Rectal smooth muscle tissue (tissue), 1 donor: Measurements from ENCODE around the gene PSMA5.
"Not testable (repeated sequence)": the region's sequence is repeated elsewhere in the genome, so short reads cannot be mapped to it uniquely, and the experiment has no call there.

Experiments
- H3K27ac ChIP-seq: one replicate; pipeline ENCODE4 v1.7.0; 2013; ENCODE audit warnings: low read depth, low read length, inconsistent platforms
- H3K27me3 ChIP-seq: one replicate; pipeline ENCODE4 v1.7.0; 2013; ENCODE audit warnings: low read length; ENCODE audit not compliant: control insufficient read depth, insufficient read depth
- H3K36me3 ChIP-seq: one replicate; pipeline ENCODE4 v1.7.0; 2013; ENCODE audit warnings: low read length; ENCODE audit not compliant: control insufficient read depth, insufficient read depth
- H3K4me1 ChIP-seq: one replicate; pipeline ENCODE4 v1.7.0; 2013; ENCODE audit warnings: low read length; ENCODE audit not compliant: control insufficient read depth, insufficient read depth
- H3K4me3 ChIP-seq: one replicate; pipeline ENCODE4 v1.7.0; 2013; ENCODE audit warnings: low read length
- H3K9ac ChIP-seq: one replicate; pipeline ENCODE4 v1.7.0; 2013; ENCODE audit warnings: low read length

The PSMA5 gene

GRCh38 chr1:109395282-109395599 lies 31.0 kb downstream of the PSMA5 start:
- H3K4me3 ChIP-seq, H3K36me3 ChIP-seq, H3K27me3 ChIP-seq, H3K9ac ChIP-seq: not testable (repeated sequence)
- peak overlapping the region; percentile 33 for H3K27ac ChIP-seq
- peaks cover 41% of the 10 kb centered on the region for H3K4me1 ChIP-seq

DNA sequence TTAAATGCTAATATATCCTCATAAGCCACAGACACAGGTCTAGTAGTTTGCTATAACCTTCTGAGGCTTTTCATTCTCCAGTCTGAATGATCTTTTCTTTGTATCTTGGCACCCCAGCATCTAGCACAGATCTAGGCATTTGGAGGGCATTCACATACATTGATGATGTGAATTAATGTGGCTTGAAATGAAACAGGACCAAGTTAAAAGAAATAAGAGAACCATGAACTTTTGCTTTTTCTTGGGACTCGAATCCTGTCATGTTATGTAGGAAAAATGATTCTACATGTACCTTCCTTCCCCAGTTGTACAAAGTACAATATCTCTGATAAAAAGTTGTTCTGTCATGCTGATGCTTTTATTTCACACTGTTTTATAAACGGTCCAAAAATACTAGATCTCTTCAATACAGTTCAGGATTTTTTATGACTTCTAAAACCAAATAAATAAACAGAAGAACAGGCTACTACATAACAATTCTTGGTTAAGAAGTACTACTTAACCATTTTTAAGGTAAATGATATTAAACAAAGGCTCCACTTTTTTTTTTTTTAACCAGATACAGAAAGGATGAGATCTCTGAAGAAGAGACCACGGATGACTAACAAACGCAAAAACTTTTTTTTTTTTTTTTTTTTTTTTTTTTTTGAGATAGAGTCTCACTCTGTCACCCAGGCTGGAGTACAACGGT lies 31.5 kb downstream of the PSMA5 start:
- H3K9ac ChIP-seq: no peak overlapping the region
- H3K27ac ChIP-seq: peak overlapping the region; percentile 72
- H3K4me3 ChIP-seq: no peak overlapping the region
- no peaks in the 10 kb centered on the region for H3K36me3 ChIP-seq
- no peaks in the 10 kb centered on the region for H3K27me3 ChIP-seq
- H3K4me1 ChIP-seq: peaks cover 46% of the 10 kb centered on the region

DNA sequence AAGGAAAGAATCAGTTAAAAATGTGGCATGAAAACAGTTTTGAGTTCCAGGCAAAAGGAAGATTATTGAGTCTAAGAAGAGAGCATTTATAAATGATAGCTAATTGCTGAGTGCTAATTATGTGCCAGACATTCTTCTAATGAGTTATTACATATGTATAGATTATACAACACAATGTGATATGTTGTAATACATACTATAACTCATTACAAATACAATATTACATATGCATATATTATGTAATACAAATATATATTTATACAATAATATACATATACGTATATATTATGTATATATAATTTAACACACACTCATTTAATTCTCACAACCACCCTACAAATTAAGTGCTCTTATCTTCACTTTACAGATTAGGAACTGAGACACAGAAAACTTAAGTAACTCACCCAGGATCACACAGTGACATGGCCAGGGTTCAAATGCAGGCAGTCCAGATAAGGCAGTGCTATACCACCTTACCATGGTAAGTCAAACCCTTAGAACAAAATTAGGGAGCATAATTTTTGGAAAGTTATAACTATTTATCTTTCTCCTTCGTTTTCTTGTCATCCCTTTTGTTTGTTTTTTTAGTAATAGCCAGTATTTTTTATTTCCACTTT lies 32.5 kb downstream of the PSMA5 start:
- H3K27me3 ChIP-seq: no peaks in the 10 kb centered on the region
- H3K27ac ChIP-seq: peak overlapping the region; percentile 91
- H3K4me1 ChIP-seq: peaks cover 56% of the 10 kb centered on the region
- no peak overlapping the region for H3K4me3 ChIP-seq
- no peaks in the 10 kb centered on the region for H3K36me3 ChIP-seq
- H3K9ac ChIP-seq: no peak overlapping the region

GRCh38 chr1:109392788-109393616 lies 33.2 kb downstream of the PSMA5 start:
- Histone ChIP-seq H3K36me3 (no peaks in the 10 kb centered on the region), H3K27me3 (no peaks in the 10 kb centered on the region), H3K4me3 (peak overlapping the region; percentile 44), H3K27ac (peak overlapping the region; percentile 91), H3K4me1 (peaks cover 54% of the 10 kb centered on the region), H3K9ac (no peak overlapping the region)

DNA sequence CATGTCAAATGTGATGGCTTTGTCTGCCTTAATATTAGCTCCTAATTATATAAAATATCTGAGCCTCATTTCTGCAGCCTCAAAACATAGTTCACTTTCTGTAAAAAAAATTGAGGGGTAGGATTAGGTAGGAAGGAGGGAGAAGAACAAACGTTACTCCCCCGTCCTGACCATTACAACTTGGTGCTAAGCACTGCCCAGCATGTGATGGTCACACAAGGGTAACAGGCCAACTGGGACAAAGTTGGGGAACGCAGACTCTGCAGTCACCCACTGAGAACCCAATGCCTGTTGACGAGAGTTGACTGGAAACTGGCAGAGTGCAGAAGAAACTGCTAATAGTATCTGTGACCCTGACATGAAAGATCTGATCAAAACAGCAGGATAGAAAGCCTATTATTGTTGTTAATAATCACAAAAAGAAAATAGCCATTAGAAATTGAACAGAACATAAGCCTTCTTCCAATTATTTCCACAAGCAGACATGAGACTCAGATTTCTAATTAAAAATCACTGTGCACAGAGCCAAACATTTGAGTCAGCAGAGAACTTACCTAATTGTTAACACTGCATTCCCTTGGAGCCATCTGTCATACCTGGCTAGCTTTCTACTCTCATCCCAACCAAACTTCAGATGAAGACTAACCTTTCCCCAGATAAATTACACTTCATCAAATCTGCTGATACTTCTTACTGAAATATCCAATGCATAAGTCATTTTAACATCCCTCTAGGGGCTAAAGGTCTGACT lies 34.0 kb downstream of the PSMA5 start:
- H3K27me3 ChIP-seq: no peaks in the 10 kb centered on the region
- peaks cover 54% of the 10 kb centered on the region for H3K4me1 ChIP-seq
- no peak overlapping the region for H3K9ac ChIP-seq
- no peaks in the 10 kb centered on the region for H3K36me3 ChIP-seq
- H3K4me3 ChIP-seq: peak overlapping the region; percentile 44
- H3K27ac ChIP-seq: peak overlapping the region; percentile 91

- peak overlapping the region; percentile 2 for H3K4me3 ChIP-seq
- H3K27ac ChIP-seq: peak overlapping the region; percentile 91
- H3K9ac ChIP-seq: no peak overlapping the region
- H3K4me1 ChIP-seq: peaks cover 52% of the 10 kb centered on the region
- no peaks in the 10 kb centered on the region for H3K27me3 ChIP-seq
- no peaks in the 10 kb centered on the region for H3K36me3 ChIP-seq
These were observed 34.6 kb downstream of the PSMA5 start for GRCh38 chr1:109391626-109392025.

DNA sequence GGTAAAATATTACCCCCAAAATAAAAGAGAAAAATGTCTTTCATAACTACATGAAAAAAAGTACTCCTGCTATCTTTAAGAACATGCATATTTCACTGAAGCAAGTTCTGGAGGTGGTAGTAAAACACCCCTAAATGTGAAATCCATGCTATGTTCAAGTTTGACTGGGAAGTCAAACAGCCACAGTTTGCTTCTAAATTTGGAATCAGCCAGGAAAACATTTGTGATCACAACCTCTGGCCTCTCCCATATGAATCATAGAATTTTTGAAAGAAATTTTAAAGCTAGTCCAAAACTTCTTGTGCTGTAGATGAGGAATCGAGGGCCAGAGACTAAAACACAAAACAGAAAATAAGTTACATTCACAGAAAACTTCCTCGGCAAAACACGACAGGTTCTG lies 35.1 kb downstream of the PSMA5 start:
- Histone ChIP-seq H3K36me3 (no peaks in the 10 kb centered on the region), H3K27ac (peak overlapping the region; percentile 91), H3K4me3 (peak overlapping the region; percentile 2), H3K4me1 (peaks cover 50% of the 10 kb centered on the region), H3K27me3 (no peaks in the 10 kb centered on the region), H3K9ac (no peak overlapping the region)

- Histone ChIP-seq H3K36me3 (no peaks in the 10 kb centered on the region), H3K27me3 (no peaks in the 10 kb centered on the region), H3K9ac (no peak overlapping the region), H3K27ac (peak overlapping the region; percentile 91), H3K4me3 (no peak overlapping the region), H3K4me1 (peaks cover 59% of the 10 kb centered on the region)
These were observed 36.5 kb downstream of the PSMA5 start for GRCh38 chr1:109389638-109390341.

- Histone ChIP-seq H3K4me3 (no peak overlapping the region), H3K36me3 (no peaks in the 10 kb centered on the region), H3K4me1 (peaks cover 57% of the 10 kb centered on the region), H3K27me3 (no peaks in the 10 kb centered on the region), H3K27ac (peak overlapping the region; percentile 91), H3K9ac (no peak overlapping the region)
These were observed 37.2 kb downstream of the PSMA5 start for GRCh38 chr1:109388884-109389637.

GRCh38 chr1:109388208-109388711 lies 38.0 kb downstream of the PSMA5 start:
- H3K36me3 ChIP-seq: no peaks in the 10 kb centered on the region
- no peak overlapping the region for H3K9ac ChIP-seq
- peak overlapping the region; percentile 22 for H3K27ac ChIP-seq
- no peak overlapping the region for H3K4me3 ChIP-seq
- peaks cover 50% of the 10 kb centered on the region for H3K4me1 ChIP-seq
- no peaks in the 10 kb centered on the region for H3K27me3 ChIP-seq

GRCh38 chr1:109386054-109386717 lies 40.1 kb downstream of the PSMA5 start:
- Histone ChIP-seq H3K9ac (no peak overlapping the region), H3K27me3 (no peaks in the 10 kb centered on the region), H3K4me3 (no peak overlapping the region), H3K36me3 (no peaks in the 10 kb centered on the region), H3K27ac (peak overlapping the region; percentile 56), H3K4me1 (peaks cover 36% of the 10 kb centered on the region)
